HEK293T (cell line): ENCODE measurements around the gene TMEM154.

Source experiments
- CTCF ChIA-PET: fragments of 350-600 bp; formaldehyde crosslinking; extraction: SDS; loops from one replicate; lab custom pipeline; 2021; ENCODE audit warnings: antibody characterized with exemption, inconsistent platforms; lab: Yijun Ruan, JAX
- POLR2A ChIA-PET: fragments of 350-600 bp; formaldehyde crosslinking; extraction: SDS; loops from one replicate; lab custom pipeline; 2020; ENCODE audit warnings: antibody characterized with exemption, inconsistent platforms; lab: Yijun Ruan, JAX
- DNase-seq: peaks from one replicate; pipeline ENCODE4 v3.0.0; 2012; ENCODE audit warnings: mixed read lengths; ENCODE audit errors: extremely low spot score
- ARNT ChIP-seq: fragments of 450-650 bp; IDR thresholded peaks from 2 replicates; pipeline ENCODE4 v1.6.1; 2017; ENCODE audit warnings: mild to moderate bottlenecking
- BHLHE40 ChIP-seq: fragments of 450-650 bp; IDR thresholded peaks from 2 replicates; pipeline ENCODE4 v1.6.1; 2016; ENCODE audit warnings: mild to moderate bottlenecking, moderate library complexity, borderline replicate concordance
- CTBP1 ChIP-seq: fragments of 450-650 bp; IDR thresholded peaks from 2 replicates; pipeline ENCODE4 v1.6.1; 2016; ENCODE audit warnings: borderline replicate concordance
- ELF4 ChIP-seq: fragments of 450-650 bp; IDR thresholded peaks from 2 replicates; pipeline ENCODE4 v1.6.1; 2017; ENCODE audit warnings: antibody characterized with exemption
- FOXA1 ChIP-seq: fragments of 450-650 bp; IDR thresholded peaks from 2 replicates; pipeline ENCODE4 v1.6.1; 2016; ENCODE audit warnings: mild to moderate bottlenecking
- FOXK2 ChIP-seq: fragments of 450-650 bp; IDR thresholded peaks from 2 replicates; pipeline ENCODE4 v1.6.1; 2016; ENCODE audit warnings: mild to moderate bottlenecking
- FOXM1 ChIP-seq: fragments of 450-650 bp; IDR thresholded peaks from 2 replicates; pipeline ENCODE4 v1.6.1; 2017; ENCODE audit warnings: mild to moderate bottlenecking, borderline replicate concordance
- HDGF ChIP-seq: fragments of 450-650 bp; IDR thresholded peaks from 2 replicates; pipeline ENCODE4 v1.6.1; 2017; ENCODE audit warnings: antibody characterized with exemption, borderline replicate concordance
- L3MBTL2 ChIP-seq: fragments of 450-650 bp; conservative IDR thresholded peaks from 2 replicates; pipeline ENCODE4 v1.6.1; 2016; ENCODE audit warnings: mild to moderate bottlenecking
- LEF1 ChIP-seq: fragments of 450-650 bp; IDR thresholded peaks from 2 replicates; pipeline ENCODE4 v1.6.1; 2017; ENCODE audit warnings: mild to moderate bottlenecking, borderline replicate concordance
- NFRKB ChIP-seq: fragments of 450-650 bp; IDR thresholded peaks from 2 replicates; pipeline ENCODE4 v1.6.1; 2016; ENCODE audit warnings: mild to moderate bottlenecking, moderate library complexity
- PKNOX1 ChIP-seq: fragments of 450-650 bp; IDR thresholded peaks from 2 replicates; pipeline ENCODE4 v1.6.1; 2016
- SP1 ChIP-seq: fragments of 450-650 bp; IDR thresholded peaks from 2 replicates; pipeline ENCODE4 v1.6.1; 2017
- SUZ12 ChIP-seq: fragments of 450-650 bp; IDR thresholded peaks from 2 replicates; pipeline ENCODE4 v1.6.1; 2016; ENCODE audit warnings: mild to moderate bottlenecking
- TARDBP ChIP-seq: fragments of 450-650 bp; IDR thresholded peaks from 2 replicates; pipeline ENCODE4 v1.6.1; 2016
- ZNF384 ChIP-seq: fragments of 450-650 bp; IDR thresholded peaks from 2 replicates; pipeline ENCODE4 v1.6.1; 2016

TMEM154 gene

GRCh38 chr4:152708796-152709195, 29.0 kb upstream of the TMEM154 start:
- TF ChIP-seq SP1 (no peak), ZNF384 (no peak), FOXM1 (no peak), FOXK2 (no peak), ELF4 (no peak), TARDBP (no peak), SUZ12 (no peak), PKNOX1 (no peak), HDGF (no peak), NFRKB (no peak), ARNT (no peak), CTBP1 (no peak), LEF1 (no peak)
- DNase-seq, result no peak
- CTCF ChIA-PET, result no interaction called here
- POLR2A ChIA-PET, result no interaction called here

GRCh38 chr4:152708361-152708760, 28.6 kb upstream of the TMEM154 start:
- no peak for TF ChIP-seq CTBP1
- ChIA-PET POLR2A (no interaction called here), CTCF (no interaction called here)
- no peak for DNase-seq

- TF ChIP-seq BHLHE40 (no peak), ELF4 (no peak), ZNF384 (no peak), HDGF (no peak), FOXM1 (no peak), SUZ12 (no peak), CTBP1 (no peak), L3MBTL2 (no peak), NFRKB (no peak), SP1 (no peak), TARDBP (no peak), PKNOX1 (no peak), FOXK2 (no peak), LEF1 (no peak), FOXA1 (no peak), ARNT (no peak)
- CTCF ChIA-PET, result no interaction called here
- POLR2A ChIA-PET, result no interaction called here
- DNase-seq, result no peak
Observed at GRCh38 chr4:152707632-152708031, 27.8 kb upstream of the TMEM154 start.

- POLR2A ChIA-PET, result no interaction called here
- TF ChIP-seq NFRKB (no peak), ZNF384 (no peak), TARDBP (no peak), HDGF (no peak), L3MBTL2 (no peak), LEF1 (no peak), SUZ12 (no peak), FOXM1 (no peak), CTBP1 (no peak), FOXA1 (no peak), ELF4 (no peak), SP1 (no peak), PKNOX1 (no peak), FOXK2 (no peak), ARNT (no peak)
- CTCF ChIA-PET, result interaction anchor here (1.2 kb wide), 1 partner anchor 204 kb away, joined by 3 read pairs; no protein-coding TSS in a partner anchor
Observed at GRCh38 chr4:152705903-152706302, 26.1 kb upstream of the TMEM154 start.

GRCh38 chr4:152704788-152705187, 25.0 kb upstream of the TMEM154 start:
- ChIA-PET POLR2A (no interaction called here), CTCF (no interaction called here)
- TF ChIP-seq FOXA1 (no peak), ARNT (no peak), TARDBP (no peak), L3MBTL2 (no peak), PKNOX1 (no peak), SUZ12 (no peak), LEF1 (no peak), CTBP1 (no peak), FOXM1 (no peak), ZNF384 (no peak), BHLHE40 (no peak)
- DNase-seq, result no peak

More at GRCh38 chr4:152705903-152706302, 26.1 kb upstream of the TMEM154 start:
- no peak for DNase-seq

- TF ChIP-seq BHLHE40 (no peak), PKNOX1 (peak; percentile 73)
- ChIA-PET POLR2A (no interaction called here), CTCF (no interaction called here)
- no peak for DNase-seq
Observed at GRCh38 chr4:152700151-152700550, 20.4 kb upstream of the TMEM154 start.
